ENCODE results near the gene SCFD1. TPM values are rescaled to one million over a fixed set of nuclear protein-coding genes. Genes with fewer than 3 reads are reported as not detected.
"Not testable (repeated sequence)": the region's sequence is repeated elsewhere in the genome, so short reads cannot be mapped to it uniquely, and the experiment has no call there.

Gene SCFD1
- total and polyA plus RNA-seq, 2 donors from 2014 or later = 52.0 to 74.4 TPM

- DNase-seq (no peak), FAIRE-seq (no peak)
- intact Hi-C loops (cut with DNase I) = no loop called here
- no peak for TF ChIP-seq CTCF (IDR thresholded peaks at IDR 0.05; ENCODE audit: borderline replicate concordance, extremely low read depth, insufficient read depth)
- Histone ChIP-seq H3K4me3 (ENCODE audit: low read length in 3 of 3) (no peak overlapping the region), H3K9ac (ENCODE audit: low read length in 3 of 3) (no peak overlapping the region), H3K36me3 (ENCODE audit: control insufficient read depth in 2 of 3, insufficient read depth in 3 of 3, low read length in 3 of 3) (no peaks in the 10 kb centered on the region), H3K27ac (ENCODE audit: low read depth in 2 of 2, low read length in 2 of 2) (no peak overlapping the region), H3K9me3 (ENCODE audit: control insufficient read depth in 2 of 3, insufficient read depth in 1 of 3, low read length in 3 of 3) (no peaks in the 10 kb centered on the region), H3K4me1 (ENCODE audit: control insufficient read depth in 2 of 3, insufficient read depth in 2 of 3, low read depth in 1 of 3, low read length in 3 of 3) (peaks cover 0 to 5% (median 5%) of the 10 kb centered on the region in 3 donors), H3K27me3 (ENCODE audit: control insufficient read depth, insufficient read depth, low read length) (no peaks in the 10 kb centered on the region)
Observed at GRCh38 chr14:30625533-30625932, 3.4 kb downstream of the SCFD1 start.

GRCh38 chr14:30629432-30629831, 7.3 kb downstream of the SCFD1 start:
- H3K4me3 ChIP-seq (ENCODE audit: low read length in 3 of 3); intact Hi-C loops (cut with DNase I); DNase-seq; H3K9ac ChIP-seq (ENCODE audit: low read length in 3 of 3); H3K4me1 ChIP-seq (ENCODE audit: control insufficient read depth in 2 of 3, insufficient read depth in 2 of 3, low read depth in 1 of 3, low read length in 3 of 3); H3K9me3 ChIP-seq (ENCODE audit: control insufficient read depth in 2 of 3, insufficient read depth in 1 of 3, low read length in 3 of 3); H3K36me3 ChIP-seq (ENCODE audit: control insufficient read depth in 2 of 3, insufficient read depth in 3 of 3, low read length in 3 of 3); H3K27me3 ChIP-seq (ENCODE audit: control insufficient read depth, insufficient read depth, low read length); FAIRE-seq; H3K27ac ChIP-seq (ENCODE audit: low read depth in 2 of 2, low read length in 2 of 2): not testable (repeated sequence)

GRCh38 chr14:30630248-30630647, 8.1 kb downstream of the SCFD1 start:
- Histone ChIP-seq H3K27me3 (ENCODE audit: control insufficient read depth, insufficient read depth, low read length) (no peaks in the 10 kb centered on the region), H3K9me3 (ENCODE audit: control insufficient read depth in 2 of 3, insufficient read depth in 1 of 3, low read length in 3 of 3) (no peaks in the 10 kb centered on the region), H3K36me3 (ENCODE audit: control insufficient read depth in 2 of 3, insufficient read depth in 3 of 3, low read length in 3 of 3) (peaks cover 5 to 15% (median 5%) of the 10 kb centered on the region in 3 donors), H3K9ac (ENCODE audit: low read length in 3 of 3) (no peak overlapping the region), H3K4me1 (ENCODE audit: control insufficient read depth in 2 of 3, insufficient read depth in 2 of 3, low read depth in 1 of 3, low read length in 3 of 3) (no peaks in the 10 kb centered on the region), H3K27ac (ENCODE audit: low read depth in 2 of 2, low read length in 2 of 2) (no peak overlapping the region), H3K4me3 (ENCODE audit: low read length in 3 of 3) (no peak overlapping the region)
- no peak for TF ChIP-seq CTCF (IDR thresholded peaks at IDR 0.05; ENCODE audit: borderline replicate concordance, extremely low read depth, insufficient read depth)
- FAIRE-seq = no peak
- intact Hi-C loops (cut with DNase I) = no loop called here
- no peak for DNase-seq

- intact Hi-C loops (cut with DNase I) = no loop called here
- H3K27ac ChIP-seq (ENCODE audit: low read depth in 2 of 2, low read length in 2 of 2) = no peak overlapping the region
- no peak for FAIRE-seq
- no peak for TF ChIP-seq CTCF (IDR thresholded peaks at IDR 0.05; ENCODE audit: borderline replicate concordance, extremely low read depth, insufficient read depth)
- H3K9me3 ChIP-seq (ENCODE audit: control insufficient read depth in 2 of 3, insufficient read depth in 1 of 3, low read length in 3 of 3) = no peaks in the 10 kb centered on the region
- H3K27me3 ChIP-seq (ENCODE audit: control insufficient read depth, insufficient read depth, low read length) = no peaks in the 10 kb centered on the region
- DNase-seq = no peak
- no peak overlapping the region for H3K4me3 ChIP-seq (ENCODE audit: low read length in 3 of 3)
- H3K9ac ChIP-seq (ENCODE audit: low read length in 3 of 3) = no peak overlapping the region
- H3K4me1 ChIP-seq (ENCODE audit: control insufficient read depth in 2 of 3, insufficient read depth in 2 of 3, low read depth in 1 of 3, low read length in 3 of 3) = no peaks in the 10 kb centered on the region
- H3K36me3 ChIP-seq (ENCODE audit: control insufficient read depth in 2 of 3, insufficient read depth in 3 of 3, low read length in 3 of 3) = peaks cover 5 to 20% (median 7%) of the 10 kb centered on the region in 3 donors
Observed at GRCh38 chr14:30632730-30633129, 10.6 kb downstream of the SCFD1 start.

Measured in kidney (tissue), 14 donors.